Measurements from ENCODE around the gene CCDC30.

DNA sequence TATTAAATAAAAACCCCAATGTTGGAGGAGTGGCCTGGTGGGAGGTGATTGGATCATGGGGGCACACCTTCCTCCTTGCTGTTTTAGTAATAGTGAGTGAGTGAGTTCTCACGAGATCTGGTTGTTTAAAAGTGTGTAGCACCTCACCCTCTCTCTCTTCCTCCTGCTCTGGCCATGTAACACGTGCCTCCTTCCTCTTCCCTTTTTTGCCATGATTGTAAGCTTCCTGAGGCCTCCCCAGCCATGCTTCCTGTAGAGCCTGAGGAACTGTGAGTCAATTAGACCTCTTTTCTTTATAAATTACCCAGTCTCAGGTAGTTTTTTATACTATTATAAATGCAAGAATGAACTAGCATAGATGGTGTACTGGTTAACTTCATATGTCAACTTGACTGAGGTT, 68.0 kb downstream of the CCDC30 start:
- TF ChIP-seq EP300 (IDR thresholded peaks at IDR 0.05; ENCODE audit: borderline replicate concordance), result no peak
- no peak for TF ChIP-seq TCF12 (IDR thresholded peaks at IDR 0.05; ENCODE audit: low read depth)
- TF ChIP-seq RAD21 (IDR thresholded peaks at IDR 0.05; ENCODE audit: low read depth), result no peak
- no peak for TF ChIP-seq TAF1 (IDR thresholded peaks at IDR 0.05; ENCODE audit: low read depth)
- TF ChIP-seq, protein P1, sequence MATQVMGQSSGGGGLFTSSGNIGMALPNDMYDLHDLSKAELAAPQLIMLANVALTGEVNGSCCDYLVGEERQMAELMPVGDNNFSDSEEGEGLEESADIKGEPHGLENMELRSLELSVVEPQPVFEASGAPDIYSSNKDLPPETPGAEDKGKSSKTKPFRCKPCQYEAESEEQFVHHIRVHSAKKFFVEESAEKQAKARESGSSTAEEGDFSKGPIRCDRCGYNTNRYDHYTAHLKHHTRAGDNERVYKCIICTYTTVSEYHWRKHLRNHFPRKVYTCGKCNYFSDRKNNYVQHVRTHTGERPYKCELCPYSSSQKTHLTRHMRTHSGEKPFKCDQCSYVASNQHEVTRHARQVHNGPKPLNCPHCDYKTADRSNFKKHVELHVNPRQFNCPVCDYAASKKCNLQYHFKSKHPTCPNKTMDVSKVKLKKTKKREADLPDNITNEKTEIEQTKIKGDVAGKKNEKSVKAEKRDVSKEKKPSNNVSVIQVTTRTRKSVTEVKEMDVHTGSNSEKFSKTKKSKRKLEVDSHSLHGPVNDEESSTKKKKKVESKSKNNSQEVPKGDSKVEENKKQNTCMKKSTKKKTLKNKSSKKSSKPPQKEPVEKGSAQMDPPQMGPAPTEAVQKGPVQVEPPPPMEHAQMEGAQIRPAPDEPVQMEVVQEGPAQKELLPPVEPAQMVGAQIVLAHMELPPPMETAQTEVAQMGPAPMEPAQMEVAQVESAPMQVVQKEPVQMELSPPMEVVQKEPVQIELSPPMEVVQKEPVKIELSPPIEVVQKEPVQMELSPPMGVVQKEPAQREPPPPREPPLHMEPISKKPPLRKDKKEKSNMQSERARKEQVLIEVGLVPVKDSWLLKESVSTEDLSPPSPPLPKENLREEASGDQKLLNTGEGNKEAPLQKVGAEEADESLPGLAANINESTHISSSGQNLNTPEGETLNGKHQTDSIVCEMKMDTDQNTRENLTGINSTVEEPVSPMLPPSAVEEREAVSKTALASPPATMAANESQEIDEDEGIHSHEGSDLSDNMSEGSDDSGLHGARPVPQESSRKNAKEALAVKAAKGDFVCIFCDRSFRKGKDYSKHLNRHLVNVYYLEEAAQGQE (IDR thresholded peaks at IDR 0.05; ENCODE audit: low read depth), result no peak

Measured in Ishikawa (cell line).